Hepatocyte (in vitro differentiated cells): Measurements from ENCODE around the gene HTR3E. TPM values are rescaled to one million over a fixed set of nuclear protein-coding genes. Genes with fewer than 3 reads are reported as not detected.

Source experiments
- DNase-seq: peaks from one replicate; pipeline ENCODE4 v3.0.0-alpha.2; 2016; ENCODE audit warnings: low spot score
- H2AFZ ChIP-seq: fragments of 200-600 bp; sonication (generic); 2 replicates; pipeline ENCODE4 v1.6.0; 2016; ENCODE audit warnings: antibody characterized with exemption, mild to moderate bottlenecking
- H3K27ac ChIP-seq: fragments of 200-600 bp; sonication (generic); 2 replicates; pipeline ENCODE4 v1.5.1; 2016; ENCODE audit warnings: mild to moderate bottlenecking
- H3K27me3 ChIP-seq: fragments of 200-600 bp; sonication (generic); 2 replicates; pipeline ENCODE4 v1.6.1; 2016
- H3K36me3 ChIP-seq: fragments of 200-600 bp; sonication (generic); replicated peaks from 2 replicates; pipeline ENCODE4 v1.5.1; 2016; ENCODE audit warnings: low read depth; ENCODE audit not compliant: insufficient read depth
- H3K4me1 ChIP-seq: fragments of 200-600 bp; sonication (generic); 2 replicates; pipeline ENCODE4 v1.5.1; 2016; ENCODE audit warnings: mild to moderate bottlenecking, moderate library complexity; ENCODE audit not compliant: insufficient read depth
- H3K4me2 ChIP-seq: fragments of 200-600 bp; sonication (generic); 2 replicates; pipeline ENCODE4 v1.6.0; 2016
- H3K4me3 ChIP-seq: fragments of 200-600 bp; sonication (generic); 2 replicates; pipeline ENCODE4 v1.5.1; 2016; ENCODE audit warnings: mild to moderate bottlenecking
- H3K79me2 ChIP-seq: fragments of 200-600 bp; sonication (generic); 2 replicates; pipeline ENCODE4 v1.6.0; 2017; ENCODE audit warnings: mild to moderate bottlenecking
- H3K9me2 ChIP-seq: fragments of 200-600 bp; sonication (generic); replicated peaks from 2 replicates; pipeline ENCODE4 v1.6.0; 2017; ENCODE audit warnings: mild to moderate bottlenecking; ENCODE audit not compliant: insufficient read depth
- H3K9me3 ChIP-seq: fragments of 200-600 bp; sonication (generic); 2 replicates; pipeline ENCODE4 v1.5.1; 2016; ENCODE audit warnings: low read depth, mild to moderate bottlenecking
- H4K20me1 ChIP-seq: fragments of 200-600 bp; sonication (generic); 2 replicates; pipeline ENCODE4 v1.6.0; 2016; ENCODE audit warnings: mild to moderate bottlenecking; ENCODE audit not compliant: insufficient read depth, poor library complexity, severe bottlenecking
- EZH2 ChIP-seq: fragments of 200-600 bp; sonication (generic); IDR thresholded peaks from 2 replicates; pipeline ENCODE4 v1.6.1; 2016; ENCODE audit warnings: antibody characterized with exemption, mild to moderate bottlenecking, borderline replicate concordance
- EZH2phosphoT487 ChIP-seq: fragments of 200-600 bp; sonication (generic); IDR thresholded peaks from one replicate; pipeline ENCODE4 v1.6.1; 2018; ENCODE audit warnings: antibody characterized with exemption, mild to moderate bottlenecking, low read depth, moderate library complexity; ENCODE audit not compliant: unreplicated experiment, severe bottlenecking
- WGBS: methylation state at CpG from one replicate; pipeline ENCODE4 v1.1.6; 2016; ENCODE audit warnings: low lambda C conversion rate; ENCODE audit errors: missing lambda C conversion rate; 5-methylcytosine and 5-hydroxymethylcytosine counted together
- polyA plus RNA-seq: library from polyadenylated mRNA; unstranded; fragments of >200 nt; fragmentation: Nextera tagmentation; extraction: Ambion mirVana; gene quantifications from 2 replicates; pipeline ENCODE4 v1.2.1, GENCODE V29; 2016
- total RNA-seq: library from RNA; depleted of rRNA; stranded (reverse); fragments of >200 nt; gene quantifications from 2 replicates; pipeline ENCODE4 v1.2.3, GENCODE V29; 2014
- TF ChIP-seq, protein P1 (sequence below): fragments of 200-600 bp; sonication (generic); IDR thresholded peaks from 2 replicates; pipeline ENCODE4 v1.5.1; 2016; ENCODE audit warnings: antibody characterized with exemption, mild to moderate bottlenecking; ENCODE audit not compliant: poor library complexity

HTR3E gene
- total and polyA plus RNA-seq, 2 experiments from 2014 or later = not detected

DNA sequence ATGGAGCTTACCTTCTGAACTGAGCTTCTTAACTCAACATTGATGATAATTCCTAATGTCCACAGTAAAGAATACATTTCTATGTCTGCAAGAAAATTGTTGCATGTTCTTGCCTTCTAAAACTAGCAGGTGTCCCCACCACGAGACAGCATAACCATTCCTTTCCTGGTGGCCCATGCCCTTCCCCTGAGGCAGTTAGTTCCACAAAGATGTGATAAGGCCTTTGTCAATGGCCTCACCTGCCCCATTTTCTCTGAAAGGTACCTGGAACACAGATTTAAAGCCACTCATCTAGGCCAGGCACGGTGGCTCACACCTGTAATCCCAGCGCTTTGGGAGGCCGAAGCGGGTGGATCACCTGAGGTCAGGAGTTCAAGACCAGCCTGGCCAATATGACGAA, 21.0 kb upstream of the HTR3E start:
- Histone ChIP-seq H3K36me3 (no peaks in the 10 kb centered on the region), H3K4me3 (no peak overlapping the region), H2AFZ (no peak overlapping the region), H3K9me3 (no peaks in the 10 kb centered on the region), H3K27ac (no peak overlapping the region), H3K4me2 (no peak overlapping the region), H3K4me1 (no peaks in the 10 kb centered on the region), H3K27me3 (no peaks in the 10 kb centered on the region), H3K79me2 (no peaks in the 10 kb centered on the region), H3K9me2 (no peaks in the 10 kb centered on the region), H4K20me1 (no peaks in the 10 kb centered on the region)
- TF ChIP-seq EZH2phosphoT487 (no peak), EZH2 (no peak)
- TF ChIP-seq, protein P1, sequence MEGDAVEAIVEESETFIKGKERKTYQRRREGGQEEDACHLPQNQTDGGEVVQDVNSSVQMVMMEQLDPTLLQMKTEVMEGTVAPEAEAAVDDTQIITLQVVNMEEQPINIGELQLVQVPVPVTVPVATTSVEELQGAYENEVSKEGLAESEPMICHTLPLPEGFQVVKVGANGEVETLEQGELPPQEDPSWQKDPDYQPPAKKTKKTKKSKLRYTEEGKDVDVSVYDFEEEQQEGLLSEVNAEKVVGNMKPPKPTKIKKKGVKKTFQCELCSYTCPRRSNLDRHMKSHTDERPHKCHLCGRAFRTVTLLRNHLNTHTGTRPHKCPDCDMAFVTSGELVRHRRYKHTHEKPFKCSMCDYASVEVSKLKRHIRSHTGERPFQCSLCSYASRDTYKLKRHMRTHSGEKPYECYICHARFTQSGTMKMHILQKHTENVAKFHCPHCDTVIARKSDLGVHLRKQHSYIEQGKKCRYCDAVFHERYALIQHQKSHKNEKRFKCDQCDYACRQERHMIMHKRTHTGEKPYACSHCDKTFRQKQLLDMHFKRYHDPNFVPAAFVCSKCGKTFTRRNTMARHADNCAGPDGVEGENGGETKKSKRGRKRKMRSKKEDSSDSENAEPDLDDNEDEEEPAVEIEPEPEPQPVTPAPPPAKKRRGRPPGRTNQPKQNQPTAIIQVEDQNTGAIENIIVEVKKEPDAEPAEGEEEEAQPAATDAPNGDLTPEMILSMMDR = no peak
- WGBS = 86% methylated on average over 6 of the region's 6 CpGs
- no peak for DNase-seq

DNA sequence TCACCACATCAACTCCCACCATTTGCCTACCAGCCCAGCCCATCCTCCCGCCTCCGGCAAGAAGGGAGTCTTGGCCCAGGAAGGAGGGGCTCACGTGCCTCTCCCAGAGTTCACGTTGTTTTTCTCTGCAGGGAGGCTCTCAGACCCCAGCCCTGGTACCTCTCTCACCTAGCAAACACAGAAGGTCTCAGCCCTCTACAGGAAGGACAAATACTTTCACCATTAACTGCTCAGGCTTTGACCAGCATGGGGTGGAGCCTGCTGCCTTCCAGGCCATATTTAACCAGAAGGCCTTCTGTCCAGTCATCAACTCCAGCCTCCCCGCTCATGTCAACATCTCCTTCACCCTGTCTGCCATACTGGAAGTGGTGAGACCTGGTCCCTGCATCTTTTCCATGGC, 19.0 kb upstream of the HTR3E start:
- 68% methylated on average over 5 of the region's 5 CpGs for WGBS
- no peaks in the 10 kb centered on the region for H3K4me1 ChIP-seq
- H3K9me3 ChIP-seq = no peaks in the 10 kb centered on the region
- no peak for TF ChIP-seq EZH2phosphoT487
- TF ChIP-seq EZH2 = no peak
- TF ChIP-seq, protein P1 = no peak
- H4K20me1 ChIP-seq = no peaks in the 10 kb centered on the region
- H3K4me2 ChIP-seq = no peak overlapping the region
- H3K27me3 ChIP-seq = no peaks in the 10 kb centered on the region
- H3K27ac ChIP-seq = no peak overlapping the region
- no peak for DNase-seq
- no peaks in the 10 kb centered on the region for H3K79me2 ChIP-seq
- no peak overlapping the region for H2AFZ ChIP-seq
- H3K36me3 ChIP-seq = no peaks in the 10 kb centered on the region
- no peaks in the 10 kb centered on the region for H3K9me2 ChIP-seq
- H3K4me3 ChIP-seq = no peak overlapping the region

GRCh38 chr3:184078851-184079250, 18.0 kb upstream of the HTR3E start:
- 88% methylated on average over 3 of the region's 3 CpGs for WGBS
- Histone ChIP-seq H2AFZ (no peak overlapping the region), H3K4me3 (no peak overlapping the region), H3K9me2 (no peaks in the 10 kb centered on the region), H3K27ac (no peak overlapping the region), H4K20me1 (no peaks in the 10 kb centered on the region), H3K79me2 (no peaks in the 10 kb centered on the region), H3K27me3 (no peaks in the 10 kb centered on the region), H3K9me3 (no peaks in the 10 kb centered on the region), H3K4me2 (no peak overlapping the region), H3K4me1 (no peaks in the 10 kb centered on the region), H3K36me3 (no peaks in the 10 kb centered on the region)
- no peak for TF ChIP-seq EZH2phosphoT487
- TF ChIP-seq EZH2 = no peak
- TF ChIP-seq, protein P1 = no peak
- no peak for DNase-seq
